H1 (cell line): ENCODE measurements around the gene PITRM1. TPM values are rescaled to one million over a fixed set of nuclear protein-coding genes. Genes with fewer than 3 reads are reported as not detected.

Experiments
- CTCF ChIA-PET: fragments of 300-600 bp; sonication (Branson Sonifier 250); formaldehyde crosslinking; loops from one replicate; lab custom pipeline; 2021; ENCODE audit not compliant: partially characterized antibody; lab: Charles Lee
- POLR2A ChIA-PET: fragments of 300-600 bp; sonication (Branson Sonifier 250); formaldehyde crosslinking; loops from one replicate; lab custom pipeline; 2021; ENCODE audit warnings: inconsistent platforms; ENCODE audit not compliant: partially characterized antibody; lab: Charles Lee
- DNase-seq, 2 experiments: peaks; one replicate each; pipeline versions ENCODE4 v3.0.0 to v3.0.0-alpha.2; 2010 to 2022; ENCODE audit warnings: low spot score in 2 of 2, low read depth in 1 of 2, mixed read lengths in 1 of 2
- FAIRE-seq: peaks from 2 replicates; lab custom pipeline; 2011; peaks lifted over from hg19 to GRCh38; lab: Jason Lieb, UNC
- H2AFZ ChIP-seq: 2 replicates; pipeline ENCODE4 v1.8.1; 2012; ENCODE audit warnings: low read length, inconsistent platforms
- H2AK5ac ChIP-seq: 2 replicates; pipeline ENCODE4 v1.6.1; 2013; ENCODE audit warnings: low read depth, low read length
- H2BK120ac ChIP-seq: replicated peaks from 2 replicates; pipeline ENCODE3; 2013; ENCODE audit warnings: low read depth, low read length, inconsistent platforms
- H2BK12ac ChIP-seq: 2 replicates; pipeline ENCODE4 v1.6.1; 2013; ENCODE audit warnings: low read depth, low read length
- H2BK15ac ChIP-seq: 2 replicates; pipeline ENCODE4 v1.6.1; 2013; ENCODE audit warnings: low read length
- H2BK20ac ChIP-seq: 2 replicates; pipeline ENCODE4 v1.6.1; 2013; ENCODE audit warnings: low read length
- H2BK5ac ChIP-seq: 2 replicates; pipeline ENCODE4 v1.6.1; 2013; ENCODE audit warnings: low read depth, low read length
- H3K14ac ChIP-seq: 2 replicates; pipeline ENCODE4 v1.6.1; 2013; ENCODE audit warnings: inconsistent platforms; ENCODE audit not compliant: insufficient read length
- H3K18ac ChIP-seq: 2 replicates; pipeline ENCODE4 v1.6.1; 2013; ENCODE audit warnings: low read length; ENCODE audit errors: extremely low read depth
- H3K23ac ChIP-seq: 2 replicates; pipeline ENCODE4 v1.6.1; 2013; ENCODE audit warnings: inconsistent platforms; ENCODE audit not compliant: insufficient read length
- H3K23me2 ChIP-seq: 2 replicates; pipeline ENCODE4 v1.6.1; 2013; ENCODE audit warnings: low read depth, low read length
- H3K27ac ChIP-seq: 2 replicates; pipeline ENCODE4 v1.6.1; 2011; ENCODE audit warnings: low read depth, low read length, inconsistent platforms
- H3K27me3 ChIP-seq, 4 experiments: replicated peaks in 1 of 4; 1 replicate in 1 of 4; 2 replicates in 3 of 4; pipeline versions ENCODE4 v1.6.1 to v1.8.1; 2011 to 2013; ENCODE audit warnings: low read length in 3 of 4, mild to moderate bottlenecking in 3 of 4, inconsistent platforms in 2 of 4, mixed read lengths in 2 of 4, moderate library complexity in 1 of 4; ENCODE audit not compliant: control insufficient read depth in 3 of 4, insufficient read depth in 3 of 4; ENCODE audit errors: extremely low read depth in 1 of 4
- H3K36me3 ChIP-seq, 4 experiments: 2 replicates each; pipeline versions ENCODE4 v1.6.1 to v1.8.1; 2011 to 2013; ENCODE audit warnings: mild to moderate bottlenecking in 4 of 4, low read length in 3 of 4, moderate library complexity in 2 of 4, control low read depth in 1 of 4, inconsistent platforms in 1 of 4; ENCODE audit not compliant: insufficient read depth in 4 of 4, control insufficient read depth in 2 of 4
- H3K4ac ChIP-seq: replicated peaks from 2 replicates; pipeline ENCODE3; 2013; ENCODE audit warnings: low read length, low read depth, mixed read lengths, inconsistent platforms; ENCODE audit not compliant: insufficient read length
- H3K4me1 ChIP-seq, 4 experiments: replicated peaks in 1 of 4; 1 replicate in 1 of 4; 2 replicates in 3 of 4; pipeline versions ENCODE4 v1.6.1 to v1.8.1; 2011 to 2013; ENCODE audit warnings: low read length in 3 of 4, inconsistent platforms in 2 of 4, mixed read lengths in 1 of 4; ENCODE audit not compliant: insufficient read depth in 4 of 4, control insufficient read depth in 3 of 4
- H3K4me2 ChIP-seq, 2 experiments: 2 replicates each; pipeline versions ENCODE4 v1.6.1 to v1.8.1; 2011 to 2013; ENCODE audit warnings: low read depth in 2 of 2, low read length in 2 of 2, control low read depth in 1 of 2, inconsistent platforms in 1 of 2, mild to moderate bottlenecking in 1 of 2; ENCODE audit not compliant: insufficient read depth in 1 of 2
- H3K4me3 ChIP-seq, 4 experiments: fragments of 200-600, 300-600 bp in 1 of 4; sonication (generic), shearing (Covaris generic), sonication (Bioruptor Twin) in 1 of 4; 2 replicates each; pipeline versions ENCODE4 v1.5.1 to v1.8.1; 2011 to 2016; ENCODE audit warnings: low read length in 4 of 4, low read depth in 3 of 4, control low read depth in 2 of 4, inconsistent platforms in 2 of 4, mild to moderate bottlenecking in 2 of 4, mixed read lengths in 1 of 4, moderate library complexity in 1 of 4; ENCODE audit not compliant: insufficient read depth in 2 of 4; ENCODE audit errors: extremely low read depth in 1 of 4
- H3K56ac ChIP-seq: replicated peaks from 2 replicates; pipeline ENCODE3; 2013; ENCODE audit warnings: low read depth, mild to moderate bottlenecking, mixed read lengths, low read length, inconsistent platforms; ENCODE audit not compliant: insufficient read length
- H3K79me1 ChIP-seq: 2 replicates; pipeline ENCODE4 v1.6.1; 2013; ENCODE audit warnings: low read depth, low read length, control low read depth
- H3K79me2 ChIP-seq, 2 experiments: 2 replicates each; pipeline versions ENCODE4 v1.6.1 to v1.8.1; 2012 to 2013; ENCODE audit warnings: low read length in 2 of 2, mild to moderate bottlenecking in 2 of 2, inconsistent platforms in 1 of 2; ENCODE audit not compliant: insufficient read depth in 2 of 2, control insufficient read depth in 1 of 2
- H3K9ac ChIP-seq, 4 experiments: replicated peaks in 1 of 4; 1 replicate in 1 of 4; 2 replicates in 3 of 4; pipeline versions ENCODE4 v1.6.1 to v1.8.1; 2011 to 2013; ENCODE audit warnings: low read depth in 3 of 4, low read length in 3 of 4, control low read depth in 2 of 4, mild to moderate bottlenecking in 2 of 4, moderate library complexity in 2 of 4, inconsistent platforms in 1 of 4; ENCODE audit errors: extremely low read depth in 1 of 4
- H3K9me3 ChIP-seq, 2 experiments: 2 replicates each; pipeline versions ENCODE4 v1.6.1 to v1.8.1; 2012 to 2013; ENCODE audit warnings: mild to moderate bottlenecking in 2 of 2, moderate library complexity in 2 of 2, control low read depth in 1 of 2, inconsistent platforms in 1 of 2, low read depth in 1 of 2, low read length in 1 of 2, mixed read lengths in 1 of 2; ENCODE audit not compliant: insufficient read depth in 2 of 2
- H4K20me1 ChIP-seq, 2 experiments: replicated peaks in 1 of 2; 2 replicates each; pipeline versions ENCODE3 to v1.8.1; 2011 to 2013; ENCODE audit warnings: inconsistent platforms in 2 of 2, low read length in 2 of 2, mild to moderate bottlenecking in 1 of 2; ENCODE audit not compliant: insufficient read depth in 2 of 2, control insufficient read depth in 1 of 2
- H4K5ac ChIP-seq: 2 replicates; pipeline ENCODE4 v1.6.1; 2013; ENCODE audit warnings: low read length, low read depth, mixed read lengths, inconsistent platforms; ENCODE audit not compliant: insufficient read length
- H4K8ac ChIP-seq: 2 replicates; pipeline ENCODE4 v1.8.0; 2013; ENCODE audit warnings: mild to moderate bottlenecking, moderate library complexity, low read length, inconsistent platforms; ENCODE audit not compliant: insufficient read depth; ENCODE audit errors: extremely low read depth
- H4K91ac ChIP-seq: replicated peaks from 2 replicates; pipeline ENCODE3; 2013; ENCODE audit warnings: low read length, mixed read lengths, inconsistent platforms; ENCODE audit not compliant: insufficient read length
- BACH1 ChIP-seq: IDR thresholded peaks from 2 replicates; pipeline ENCODE4 v1.6.1; 2012; ENCODE audit warnings: low read length, improper control_type of control experiment
- SAP30 ChIP-seq: fragments of 300-600 bp; sonication (generic); IDR thresholded peaks from 2 replicates; pipeline ENCODE4 v1.7.1; 2012; ENCODE audit warnings: low read length, moderate library complexity, mild to moderate bottlenecking, inconsistent platforms; ENCODE audit not compliant: insufficient read depth, insufficient replicate concordance
- SRF ChIP-seq: IDR thresholded peaks from 2 replicates; pipeline ENCODE4 v1.6.1; 2011; ENCODE audit warnings: mild to moderate bottlenecking, low read depth, low read length, moderate library complexity
- TBP ChIP-seq: IDR thresholded peaks from 2 replicates; pipeline ENCODE4 v1.6.1; 2011; ENCODE audit warnings: low read depth, low read length, improper control_type of control experiment
- ZNF274 ChIP-seq: IDR thresholded peaks from 2 replicates; pipeline ENCODE4 v1.7.0; 2012; ENCODE audit warnings: low read length, borderline replicate concordance; ENCODE audit errors: extremely low read depth
- WGBS, 2 experiments: shearing (Covaris generic) in 1 of 2; methylation state at CpG; one replicate each; pipeline versions ENCODE4 v1.1.6 to v1.1.7; 2013 to 2015; ENCODE audit warnings: low lambda C conversion rate in 2 of 2, mixed read lengths in 2 of 2, inconsistent platforms in 1 of 2, low coverage in 1 of 2, missing lambda C conversion rate in 1 of 2; ENCODE audit not compliant: insufficient replicate concordance in 2 of 2, insufficient coverage in 1 of 2, insufficient read length in 1 of 2; ENCODE audit errors: extremely low coverage in 1 of 2, missing lambda C conversion rate in 1 of 2; 5-methylcytosine and 5-hydroxymethylcytosine counted together
- polyA plus RNA-seq, 7 experiments: library from polyadenylated mRNA; depleted of rRNA in 3 of 7; stranded (reverse) in 5 of 7; unstranded in 2 of 7; fragments of >200 nt in 5 of 7; fragments of 200-250 nt in 2 of 7; gene quantifications; 1 replicate in 5 of 7; 2 replicates in 1 of 7; 4 replicates in 1 of 7; pipeline versions ENCODE4 v1.2.1 to v1.2.3, GENCODE V29; 2011 to 2013; ENCODE audit warnings: missing spikeins in 2 of 7, mixed read lengths in 2 of 7
- total RNA-seq: library from RNA; stranded (reverse); fragmentation: NEBNext Ultra II Directional; extraction: Animal tissue kit (Norgen Biotek cat#: 25700); gene quantifications from 2 replicates; pipeline ENCODE4 v1.2.1, GENCODE V29; 2021

PITRM1 gene
- total and polyA plus RNA-seq, 2 of the 8 experiments (the other 6 are each of a cell fraction or from before 2014, with no cell fraction given): 18.6 to 31.5 TPM

DNA sequence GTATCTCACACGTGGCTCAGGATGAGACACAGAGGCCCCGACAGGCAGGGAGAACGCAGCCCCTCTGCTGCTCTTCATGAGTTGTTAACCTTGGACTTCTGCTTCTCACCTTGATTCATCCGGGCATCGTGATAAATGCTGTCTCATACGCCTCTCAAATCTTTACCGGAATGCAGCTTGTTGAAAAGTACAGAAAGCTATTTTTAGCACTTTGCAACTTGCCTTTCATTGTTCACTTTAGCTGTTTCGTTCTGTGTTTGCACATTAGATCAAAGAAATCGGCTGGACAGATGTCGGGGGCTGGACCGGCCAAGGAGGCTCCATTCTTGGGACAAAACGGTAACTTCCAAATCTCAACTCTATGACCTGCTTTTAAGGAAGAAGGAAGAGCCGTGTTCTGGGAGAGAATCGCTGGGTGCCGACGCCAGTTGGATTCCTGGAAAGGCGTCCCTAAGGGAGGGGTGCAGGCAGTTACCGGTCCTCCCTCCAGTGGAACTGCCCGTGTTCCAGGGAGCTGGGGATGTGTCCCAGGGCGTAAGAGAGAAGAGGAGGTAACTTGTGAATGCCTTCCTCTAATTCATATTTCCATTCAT lies 56.0 kb downstream of the PITRM1 start:
- FAIRE-seq: no peak
- CTCF ChIA-PET: interaction anchor here (1.4 kb wide), 1 partner anchor 16 kb away, joined by 4 read pairs; no protein-coding TSS in a partner anchor
- TF ChIP-seq SRF (no peak), TBP (no peak), ZNF274 (no peak), BACH1 (no peak), SAP30 (no peak)

More for the DNA sequence above, 56.0 kb downstream of the PITRM1 start:
- 95% methylated on average over 16 of the region's 20 CpGs; no CpG with 5 or more reads in 1 of the 2 experiments for WGBS, 2 experiments
- no peaks in the 10 kb centered on the region for H3K4me1 ChIP-seq
- H3K9me3 ChIP-seq: no peaks in the 10 kb centered on the region
- H2AFZ ChIP-seq: no peak overlapping the region
- no peaks in the 10 kb centered on the region for H3K23me2 ChIP-seq
- no peak overlapping the region for H3K4me2 ChIP-seq
- no peaks in the 10 kb centered on the region; the same call in 1 of the 2 replicates for H3K79me1 ChIP-seq
- no peak overlapping the region for H2BK15ac ChIP-seq
- no peak overlapping the region for H2BK20ac ChIP-seq
- H3K27me3 ChIP-seq: no peaks in the 10 kb centered on the region
- H3K79me2 ChIP-seq: no peaks in the 10 kb centered on the region
- no peak overlapping the region for H4K5ac ChIP-seq
- H2BK12ac ChIP-seq: no peak overlapping the region
- H4K91ac ChIP-seq: no peak overlapping the region
- H2AK5ac ChIP-seq: no peak overlapping the region
- no peak overlapping the region for H3K27ac ChIP-seq
- no peak overlapping the region for H3K4ac ChIP-seq
- H3K36me3 ChIP-seq: peaks cover 29 to 76% (median 53%) of the 10 kb centered on the region in 4 experiments
- POLR2A ChIA-PET: interaction anchor here (0.9 to 1.1 kb wide), 2 partner anchors 10 to 43 kb away, joined by 3 read pairs; no protein-coding TSS in a partner anchor
- H2BK5ac ChIP-seq: no peak overlapping the region
- no peak overlapping the region for H2BK120ac ChIP-seq
- no peak overlapping the region for H3K23ac ChIP-seq
- no peak overlapping the region for H3K4me3 ChIP-seq
- no peak for DNase-seq
- H4K20me1 ChIP-seq: peaks cover 7 to 13% of the 10 kb centered on the region in 2 experiments
- no peak overlapping the region; the same call in 1 of the 2 replicates for H4K8ac ChIP-seq
- no peak overlapping the region for H3K56ac ChIP-seq
- no peak overlapping the region for H3K14ac ChIP-seq
- H3K9ac ChIP-seq: no peak overlapping the region
- no peak overlapping the region for H3K18ac ChIP-seq
